Endothelial cell of umbilical vein (primary cell): ENCODE measurements around the gene MTF1. TPM values are rescaled to one million over a fixed set of nuclear protein-coding genes. Genes with fewer than 3 reads are reported as not detected.

Experiments
- BruUV-seq: library from RNA; stranded (reverse); fragments of 400-500 nt; replicated peaks from 2 replicates; lab custom pipeline; 2021; lab: Mats Ljungman, UMichigan
- CTCF ChIA-PET: fragments of 300-600, 350-600 bp; sonication (Branson Sonifier 250); formaldehyde crosslinking; loops from one replicate; lab custom pipeline; 2021; ENCODE audit warnings: antibody characterized with exemption, inconsistent platforms; lab: Charles Lee
- POLR2A ChIA-PET: fragments of 300-600, 350-600 bp; sonication (Branson Sonifier 250); formaldehyde crosslinking; loops from one replicate; lab custom pipeline; 2021; ENCODE audit warnings: antibody characterized with exemption, inconsistent platforms; lab: Charles Lee
- DNase-seq: peaks from one replicate; pipeline ENCODE4 v3.0.0-alpha.2; 2011; ENCODE audit warnings: low read depth, low spot score
- FAIRE-seq: peaks from 2 replicates; lab custom pipeline; 2011; peaks lifted over from hg19 to GRCh38; lab: Jason Lieb, UNC
- H2AFZ ChIP-seq: 2 replicates; pipeline ENCODE4 v1.6.0; 2012; ENCODE audit warnings: low read depth, low read length, control low read depth, inconsistent platforms
- H3K27ac ChIP-seq: 2 replicates; pipeline ENCODE4 v1.5.1; 2011; ENCODE audit warnings: low read depth, mild to moderate bottlenecking, control low read depth, low read length, moderate library complexity; ENCODE audit not compliant: insufficient read depth
- H3K27me3 ChIP-seq, 2 experiments: 2 replicates each; pipeline versions ENCODE4 v1.6.0 to v1.6.1; 2011; ENCODE audit warnings: low read length in 2 of 2, mixed read lengths in 1 of 2; ENCODE audit not compliant: control insufficient read depth in 2 of 2, insufficient read depth in 2 of 2
- H3K36me3 ChIP-seq, 2 experiments: 2 replicates in 1 of 2; 3 replicates in 1 of 2; pipeline ENCODE4 v1.5.1; 2011; ENCODE audit warnings: low read length in 2 of 2, mild to moderate bottlenecking in 1 of 2, moderate library complexity in 1 of 2; ENCODE audit not compliant: control insufficient read depth in 2 of 2, insufficient read depth in 2 of 2; ENCODE audit errors: extremely low read depth in 1 of 2
- H3K4me1 ChIP-seq: 3 replicates; pipeline ENCODE4 v1.5.1; 2011; ENCODE audit warnings: mild to moderate bottlenecking, low read length; ENCODE audit not compliant: control insufficient read depth, insufficient read depth; ENCODE audit errors: extremely low read depth
- H3K4me2 ChIP-seq: 2 replicates; pipeline ENCODE4 v1.6.1; 2011; ENCODE audit warnings: low read length, control low read depth, mixed read lengths; ENCODE audit not compliant: insufficient read depth
- H3K4me3 ChIP-seq, 3 experiments: fragments of 200-600 bp in 1 of 3; sonication (generic), shearing (Covaris generic) in 1 of 3; replicated peaks in 1 of 3; 2 replicates each; pipeline ENCODE4 v1.5.1; 2011 to 2016; ENCODE audit warnings: control low read depth in 3 of 3, low read length in 3 of 3, mild to moderate bottlenecking in 2 of 3, inconsistent platforms in 1 of 3, low read depth in 1 of 3, moderate library complexity in 1 of 3; ENCODE audit not compliant: insufficient read depth in 1 of 3
- H3K79me2 ChIP-seq: 2 replicates; pipeline ENCODE4 v1.6.0; 2012; ENCODE audit warnings: low read length, inconsistent platforms; ENCODE audit not compliant: control insufficient read depth, insufficient read depth
- H3K9ac ChIP-seq: replicated peaks from 2 replicates; pipeline ENCODE3; 2011; ENCODE audit warnings: low read length, control low read depth; ENCODE audit not compliant: insufficient read depth; ENCODE audit errors: extremely low read depth
- H3K9me1 ChIP-seq: replicated peaks from 3 replicates; pipeline ENCODE4 v1.6.0; 2011; ENCODE audit warnings: mild to moderate bottlenecking, low read length; ENCODE audit not compliant: control insufficient read depth, insufficient read depth; ENCODE audit errors: extremely low read depth
- H3K9me3 ChIP-seq: replicated peaks from 2 replicates; pipeline ENCODE4 v1.5.1; 2012; ENCODE audit warnings: low read length, inconsistent platforms; ENCODE audit not compliant: control insufficient read depth, insufficient read depth
- H4K20me1 ChIP-seq: replicated peaks from 2 replicates; pipeline ENCODE3; 2011; ENCODE audit warnings: mild to moderate bottlenecking, low read length; ENCODE audit not compliant: control insufficient read depth, insufficient read depth; ENCODE audit errors: extremely low read depth
- EZH2 ChIP-seq: IDR thresholded peaks from 2 replicates; pipeline ENCODE4 v1.6.1; 2012; ENCODE audit warnings: borderline replicate concordance, low read depth, mild to moderate bottlenecking, moderate library complexity, low read length, inconsistent platforms; ENCODE audit not compliant: severe bottlenecking
- FOS ChIP-seq: IDR thresholded peaks from 2 replicates; pipeline ENCODE4 v1.6.1; 2011; ENCODE audit warnings: mild to moderate bottlenecking, low read length, moderate library complexity, borderline replicate concordance; ENCODE audit not compliant: insufficient read depth
- GATA2 ChIP-seq: IDR thresholded peaks from 2 replicates; pipeline ENCODE4 v1.7.0; 2011; ENCODE audit warnings: low read depth, mild to moderate bottlenecking, moderate library complexity, mixed read lengths, low read length; ENCODE audit not compliant: insufficient read length, insufficient read depth
- JUN ChIP-seq: IDR thresholded peaks from 2 replicates; pipeline ENCODE4 v1.6.1; 2011; ENCODE audit warnings: borderline replicate concordance, low read depth; ENCODE audit not compliant: insufficient read length, insufficient read depth
- MYC ChIP-seq: IDR thresholded peaks from one replicate; pipeline ENCODE4 v1.6.1; 2011; ENCODE audit warnings: mild to moderate bottlenecking, low read depth, low read length
- POLR2A ChIP-seq: IDR thresholded peaks from 2 replicates; pipeline ENCODE4 v1.6.1; 2012; ENCODE audit warnings: low read depth, mild to moderate bottlenecking, control low read depth, low read length
- POLR2AphosphoS5 ChIP-seq: IDR thresholded peaks from 2 replicates; pipeline ENCODE4 v1.6.1; 2012; ENCODE audit warnings: low read depth, mild to moderate bottlenecking, control low read depth, low read length, moderate library complexity; ENCODE audit not compliant: insufficient read depth
- dilution Hi-C: fragments of 300-500 bp; cut with MboI; formaldehyde crosslinking; loops from one replicate; pipeline ENCODE4 v1.15.0; 2019; ENCODE audit warnings: low sequenced_read_pairs; ENCODE audit not compliant: extremely low pct_ligation_motif_present
- intact Hi-C: fragments of 100-400 bp; cut with micrococcal nuclease; formaldehyde crosslinking; loops from one replicate; pipeline ENCODE4 v1.10.0; 2022
- polyA plus RNA-seq, 4 experiments: library from polyadenylated mRNA; depleted of rRNA in 3 of 4; stranded (reverse) in 3 of 4; unstranded in 1 of 4; fragments of >200 nt; gene quantifications; 2 replicates each; pipeline versions ENCODE4 v1.2.1 to v1.2.3, GENCODE V29; 2011 to 2012; ENCODE audit warnings: missing spikeins in 1 of 4
- total RNA-seq: library from RNA; stranded (reverse); gene quantifications from 2 replicates; pipeline ENCODE4 v1.2.3, GENCODE V29; 2021
- TF ChIP-seq, protein P1 (sequence below), 2 donors: IDR thresholded peaks; 1 replicate in 1 of 2; 2 replicates in 1 of 2; pipeline ENCODE4 v1.5.1; 2011; ENCODE audit warnings: low read length in 2 of 2, mild to moderate bottlenecking in 2 of 2, moderate library complexity in 2 of 2, control low read depth in 1 of 2, inconsistent platforms in 1 of 2, low read depth in 1 of 2; ENCODE audit not compliant: insufficient read depth in 1 of 2; ENCODE audit errors: extremely low read depth in 1 of 2
- TF ChIP-seq, protein P2 (sequence below): IDR thresholded peaks from 2 replicates; pipeline ENCODE4 v1.6.1; 2011; ENCODE audit not compliant: insufficient read depth, insufficient read length

The MTF1 gene
- total and polyA plus RNA-seq, 2 donors (not counting 3 experiments of a cell fraction or from before 2014, with no cell fraction given), result 4.9 to 18.5 TPM

DNA sequence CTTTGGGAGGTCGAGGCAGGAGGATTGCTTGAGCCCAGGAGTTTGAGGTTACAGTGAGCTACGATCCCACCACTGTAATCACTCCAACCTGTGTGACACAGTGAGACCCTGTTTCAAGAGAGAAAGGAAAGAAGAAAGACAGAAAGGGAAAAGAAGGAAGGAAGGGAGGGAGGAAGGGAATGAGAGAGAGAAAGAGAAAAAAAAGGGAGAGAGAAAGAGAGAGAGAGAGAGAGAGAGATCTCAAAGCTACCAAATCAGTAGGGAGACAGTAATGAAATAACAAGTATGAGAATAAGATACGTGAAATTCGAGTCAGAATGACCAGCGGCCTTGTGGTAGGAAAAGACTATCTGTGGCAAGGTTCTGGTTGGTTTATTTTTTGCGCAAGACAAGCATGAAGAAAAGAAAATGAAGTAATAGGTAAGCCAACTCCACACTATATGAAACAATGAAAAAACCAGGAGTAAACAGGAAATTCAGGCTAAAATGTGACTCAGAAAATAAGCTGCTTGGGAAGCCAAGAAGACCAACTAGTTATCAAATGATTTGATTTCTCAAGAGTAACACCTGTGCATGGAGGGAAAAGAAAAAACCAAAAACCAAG lies 8.9 kb downstream of the MTF1 start:
- DNase-seq, result peak; percentile 13
- CTCF ChIA-PET, result interaction anchor here (3.0 kb wide), 1 partner anchor 9 kb away, joined by 21 read pairs; the partner anchor contains the start of gene MTF1
- POLR2A ChIA-PET, result no interaction called here

More for the DNA sequence above, 8.9 kb downstream of the MTF1 start:
- intact Hi-C loops (no loop called here), dilution Hi-C loops (no loop called here)
- FAIRE-seq, result peak; percentile 64
- Histone ChIP-seq H3K27me3 (no peaks in the 10 kb centered on the region), H3K79me2 (peaks cover 58% of the 10 kb centered on the region), H4K20me1 (peaks cover 2% of the 10 kb centered on the region), H3K4me1 (peaks cover 14% of the 10 kb centered on the region), H3K4me2 (no peak overlapping the region), H2AFZ (no peak overlapping the region), H3K9me1 (no peaks in the 10 kb centered on the region), H3K9ac (no peak overlapping the region), H3K27ac (no peak overlapping the region), H3K36me3 (peaks cover 1 to 2% of the 10 kb centered on the region in 2 experiments), H3K9me3 (no peaks in the 10 kb centered on the region), H3K4me3 (no peak overlapping the region)
- no TSS peak for BruUV-seq
- TF ChIP-seq POLR2A, result no peak
- TF ChIP-seq, protein P1, sequence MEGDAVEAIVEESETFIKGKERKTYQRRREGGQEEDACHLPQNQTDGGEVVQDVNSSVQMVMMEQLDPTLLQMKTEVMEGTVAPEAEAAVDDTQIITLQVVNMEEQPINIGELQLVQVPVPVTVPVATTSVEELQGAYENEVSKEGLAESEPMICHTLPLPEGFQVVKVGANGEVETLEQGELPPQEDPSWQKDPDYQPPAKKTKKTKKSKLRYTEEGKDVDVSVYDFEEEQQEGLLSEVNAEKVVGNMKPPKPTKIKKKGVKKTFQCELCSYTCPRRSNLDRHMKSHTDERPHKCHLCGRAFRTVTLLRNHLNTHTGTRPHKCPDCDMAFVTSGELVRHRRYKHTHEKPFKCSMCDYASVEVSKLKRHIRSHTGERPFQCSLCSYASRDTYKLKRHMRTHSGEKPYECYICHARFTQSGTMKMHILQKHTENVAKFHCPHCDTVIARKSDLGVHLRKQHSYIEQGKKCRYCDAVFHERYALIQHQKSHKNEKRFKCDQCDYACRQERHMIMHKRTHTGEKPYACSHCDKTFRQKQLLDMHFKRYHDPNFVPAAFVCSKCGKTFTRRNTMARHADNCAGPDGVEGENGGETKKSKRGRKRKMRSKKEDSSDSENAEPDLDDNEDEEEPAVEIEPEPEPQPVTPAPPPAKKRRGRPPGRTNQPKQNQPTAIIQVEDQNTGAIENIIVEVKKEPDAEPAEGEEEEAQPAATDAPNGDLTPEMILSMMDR (IDR thresholded peaks at IDR 0.05; ENCODE audit: extremely low read depth in 1 of 2, insufficient read depth in 1 of 2, low read depth in 1 of 2, low read length in 2 of 2), result no peak
- no peak for TF ChIP-seq POLR2AphosphoS5
- TF ChIP-seq FOS, result no peak
- TF ChIP-seq GATA2, result no peak
- TF ChIP-seq, protein P2, sequence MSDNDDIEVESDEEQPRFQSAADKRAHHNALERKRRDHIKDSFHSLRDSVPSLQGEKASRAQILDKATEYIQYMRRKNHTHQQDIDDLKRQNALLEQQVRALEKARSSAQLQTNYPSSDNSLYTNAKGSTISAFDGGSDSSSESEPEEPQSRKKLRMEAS, result no peak
- no peak for TF ChIP-seq MYC
- no peak for TF ChIP-seq JUN
- no peak for TF ChIP-seq EZH2
